ENCODE measurements around the gene PTPRD.

The PTPRD gene

GRCh38 chr9:10260501-10260900 is 352.3 kb downstream of the PTPRD start:
- Histone ChIP-seq H3K9me3 (ENCODE audit: insufficient read depth, low read depth, low read length) (peaks cover 8% of the 10 kb centered on the region), H3K9ac (ENCODE audit: low read length) (no peak overlapping the region), H4K12ac (ENCODE audit: low read depth, low read length) (no peak overlapping the region), H2BK12ac (ENCODE audit: low read length) (no peak overlapping the region), H3K23ac (ENCODE audit: low read length) (no peak overlapping the region), H3K4ac (ENCODE audit: low read depth, low read length) (no peak overlapping the region), H2BK5ac (ENCODE audit: low read depth, low read length, poor library complexity) (no peak overlapping the region), H3K4me3 (ENCODE audit: low read depth, low read length) (no peak overlapping the region), H2BK120ac (ENCODE audit: insufficient read depth, low read length, poor library complexity) (no peak overlapping the region), H3K79me1 (ENCODE audit: low read length) (peaks cover 2% of the 10 kb centered on the region), H3K14ac (ENCODE audit: low read length) (no peak overlapping the region), H3K36me3 (ENCODE audit: control insufficient read depth in 1 of 2, insufficient read depth in 2 of 2, low read length in 2 of 2) (peaks cover 0 to 2% of the 10 kb centered on the region in 2 experiments), H3K27ac (ENCODE audit: low read depth, low read length) (no peak overlapping the region), H4K8ac (ENCODE audit: low read depth, low read length) (no peak overlapping the region), H3K18ac (ENCODE audit: low read length) (no peak overlapping the region), H2AFZ (ENCODE audit: insufficient read depth, low read length, poor library complexity) (no peak overlapping the region), H4K91ac (ENCODE audit: low read depth, low read length) (no peak overlapping the region), H2AK5ac (ENCODE audit: low read length) (no peak overlapping the region), H3K79me2 (ENCODE audit: control insufficient read depth, insufficient read depth, low read length, poor library complexity) (no peaks in the 10 kb centered on the region), H3K4me2 (ENCODE audit: low read length) (no peak overlapping the region), H3K27me3 (ENCODE audit: insufficient read depth, low read length) (no peaks in the 10 kb centered on the region), H3K4me1 (ENCODE audit: control insufficient read depth in 1 of 2, insufficient read depth in 2 of 2, low read length in 2 of 2) (no peaks in the 10 kb centered on the region)
- DNase-seq = no peak
- WGBS (ENCODE audit: extremely low coverage, insufficient coverage, insufficient read length) = no CpG with 5 or more reads among the region's 1 CpG

DNA sequence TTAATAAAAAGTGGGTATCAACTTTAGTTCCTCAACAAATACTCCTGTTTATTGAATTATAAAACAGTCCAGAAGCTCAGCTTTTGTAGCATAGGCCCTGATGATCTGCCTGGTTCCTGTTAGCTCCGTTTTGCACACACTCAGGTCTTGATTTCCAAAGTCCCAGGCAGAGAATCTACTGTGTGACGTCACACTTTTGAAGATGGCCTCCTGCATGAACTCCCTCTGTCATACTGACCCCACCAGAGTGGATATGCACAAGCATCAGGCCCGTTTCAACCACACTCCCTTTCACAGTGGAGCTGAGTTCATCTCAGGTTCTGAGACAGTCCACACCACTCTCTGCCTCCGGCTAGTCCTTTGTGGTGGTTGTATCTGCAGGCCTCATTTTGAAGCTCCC is 353.1 kb downstream of the PTPRD start:
- Histone ChIP-seq H3K14ac (ENCODE audit: low read length) (peak overlapping the region; percentile 70), H3K27ac (ENCODE audit: low read depth, low read length) (no peak overlapping the region), H3K4me3 (ENCODE audit: low read depth, low read length) (no peak overlapping the region), H3K36me3 (ENCODE audit: control insufficient read depth in 1 of 2, insufficient read depth in 2 of 2, low read length in 2 of 2) (peaks cover 0 to 2% of the 10 kb centered on the region in 2 experiments), H4K12ac (ENCODE audit: low read depth, low read length) (no peak overlapping the region), H3K9ac (ENCODE audit: low read length) (no peak overlapping the region), H4K8ac (ENCODE audit: low read depth, low read length) (no peak overlapping the region), H3K79me1 (ENCODE audit: low read length) (peaks cover 2% of the 10 kb centered on the region), H3K18ac (ENCODE audit: low read length) (no peak overlapping the region), H4K91ac (ENCODE audit: low read depth, low read length) (no peak overlapping the region), H3K79me2 (ENCODE audit: control insufficient read depth, insufficient read depth, low read length, poor library complexity) (no peaks in the 10 kb centered on the region), H2AK5ac (ENCODE audit: low read length) (no peak overlapping the region), H2BK12ac (ENCODE audit: low read length) (peak overlapping the region; percentile 91), H3K4me1 (ENCODE audit: control insufficient read depth in 1 of 2, insufficient read depth in 2 of 2, low read length in 2 of 2) (no peaks in the 10 kb centered on the region), H2BK5ac (ENCODE audit: low read depth, low read length, poor library complexity) (no peak overlapping the region), H3K9me3 (ENCODE audit: insufficient read depth, low read depth, low read length) (peaks cover 8% of the 10 kb centered on the region), H3K27me3 (ENCODE audit: insufficient read depth, low read length) (no peaks in the 10 kb centered on the region), H2AFZ (ENCODE audit: insufficient read depth, low read length, poor library complexity) (no peak overlapping the region), H3K4ac (ENCODE audit: low read depth, low read length) (no peak overlapping the region), H2BK120ac (ENCODE audit: insufficient read depth, low read length, poor library complexity) (no peak overlapping the region), H3K4me2 (ENCODE audit: low read length) (no peak overlapping the region), H3K23ac (ENCODE audit: low read length) (no peak overlapping the region)
- WGBS (ENCODE audit: extremely low coverage, insufficient coverage, insufficient read length) = no CpG with 5 or more reads among the region's 4 CpGs
- DNase-seq = no peak

- Histone ChIP-seq H3K4ac (ENCODE audit: low read depth, low read length) (no peak overlapping the region), H3K27ac (ENCODE audit: low read depth, low read length) (no peak overlapping the region), H3K79me2 (ENCODE audit: control insufficient read depth, insufficient read depth, low read length, poor library complexity) (no peaks in the 10 kb centered on the region), H3K4me1 (ENCODE audit: control insufficient read depth in 1 of 2, insufficient read depth in 2 of 2, low read length in 2 of 2) (no peaks in the 10 kb centered on the region), H4K12ac (ENCODE audit: low read depth, low read length) (no peak overlapping the region), H3K4me2 (ENCODE audit: low read length) (no peak overlapping the region), H4K91ac (ENCODE audit: low read depth, low read length) (no peak overlapping the region), H3K23ac (ENCODE audit: low read length) (no peak overlapping the region), H2AK5ac (ENCODE audit: low read length) (no peak overlapping the region), H3K9ac (ENCODE audit: low read length) (no peak overlapping the region), H2BK120ac (ENCODE audit: insufficient read depth, low read length, poor library complexity) (no peak overlapping the region), H3K9me3 (ENCODE audit: insufficient read depth, low read depth, low read length) (peaks cover 1% of the 10 kb centered on the region), H3K36me3 (ENCODE audit: control insufficient read depth in 1 of 2, insufficient read depth in 2 of 2, low read length in 2 of 2) (no peaks in the 10 kb centered on the region), H3K79me1 (ENCODE audit: low read length) (peaks cover 2% of the 10 kb centered on the region), H3K4me3 (ENCODE audit: low read depth, low read length) (no peak overlapping the region), H3K18ac (ENCODE audit: low read length) (no peak overlapping the region), H3K14ac (ENCODE audit: low read length) (no peak overlapping the region), H2AFZ (ENCODE audit: insufficient read depth, low read length, poor library complexity) (no peak overlapping the region), H3K27me3 (ENCODE audit: insufficient read depth, low read length) (no peaks in the 10 kb centered on the region), H4K8ac (ENCODE audit: low read depth, low read length) (no peak overlapping the region), H2BK5ac (ENCODE audit: low read depth, low read length, poor library complexity) (no peak overlapping the region), H2BK12ac (ENCODE audit: low read length) (no peak overlapping the region)
- no CpG with 5 or more reads among the region's 4 CpGs for WGBS (ENCODE audit: extremely low coverage, insufficient coverage, insufficient read length)
- no peak for DNase-seq
These were observed 357.0 kb downstream of the PTPRD start for GRCh38 chr9:10255758-10256157.

DNA sequence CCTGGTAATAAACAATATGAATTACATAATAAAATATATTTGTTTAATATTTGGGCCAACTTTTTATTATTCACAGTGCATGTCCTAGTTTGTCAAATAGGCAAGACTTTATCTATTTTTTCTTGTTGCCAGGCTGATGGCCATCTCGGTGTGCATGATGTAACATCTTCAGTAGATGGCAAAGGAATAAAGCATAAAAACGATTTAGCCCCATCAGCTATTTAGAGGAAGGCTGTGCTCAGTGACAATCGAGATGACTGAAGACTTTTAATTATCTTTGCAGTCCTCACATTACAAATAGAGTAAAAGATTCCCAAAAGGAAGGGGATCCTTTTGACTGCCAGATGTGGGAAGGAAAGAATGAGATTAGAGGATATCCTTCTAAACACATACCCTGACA is 358.5 kb downstream of the PTPRD start:
- H3K4me1 ChIP-seq (ENCODE audit: control insufficient read depth in 1 of 2, insufficient read depth in 2 of 2, low read length in 2 of 2) = no peaks in the 10 kb centered on the region
- H3K4ac ChIP-seq (ENCODE audit: low read depth, low read length) = no peak overlapping the region
- H2BK12ac ChIP-seq (ENCODE audit: low read length) = no peak overlapping the region
- no peaks in the 10 kb centered on the region for H3K27me3 ChIP-seq (ENCODE audit: insufficient read depth, low read length)
- no peak overlapping the region for H4K12ac ChIP-seq (ENCODE audit: low read depth, low read length)
- H3K14ac ChIP-seq (ENCODE audit: low read length) = no peak overlapping the region
- H3K18ac ChIP-seq (ENCODE audit: low read length) = no peak overlapping the region
- WGBS (ENCODE audit: extremely low coverage, insufficient coverage, insufficient read length) = no CpG with 5 or more reads among the region's 3 CpGs
- H3K27ac ChIP-seq (ENCODE audit: low read depth, low read length) = no peak overlapping the region
- H4K8ac ChIP-seq (ENCODE audit: low read depth, low read length) = no peak overlapping the region
- H3K9me3 ChIP-seq (ENCODE audit: insufficient read depth, low read depth, low read length) = no peaks in the 10 kb centered on the region
- no peak for DNase-seq
- no peak overlapping the region for H4K91ac ChIP-seq (ENCODE audit: low read depth, low read length)
- H2BK120ac ChIP-seq (ENCODE audit: insufficient read depth, low read length, poor library complexity) = no peak overlapping the region
- no peak overlapping the region for H2AK5ac ChIP-seq (ENCODE audit: low read length)
- H3K4me2 ChIP-seq (ENCODE audit: low read length) = no peak overlapping the region
- no peak overlapping the region for H2BK5ac ChIP-seq (ENCODE audit: low read depth, low read length, poor library complexity)
- no peak overlapping the region for H3K4me3 ChIP-seq (ENCODE audit: low read depth, low read length)
- H2AFZ ChIP-seq (ENCODE audit: insufficient read depth, low read length, poor library complexity) = no peak overlapping the region
- H3K79me1 ChIP-seq (ENCODE audit: low read length) = no peaks in the 10 kb centered on the region
- no peaks in the 10 kb centered on the region for H3K79me2 ChIP-seq (ENCODE audit: control insufficient read depth, insufficient read depth, low read length, poor library complexity)
- H3K36me3 ChIP-seq (ENCODE audit: control insufficient read depth in 1 of 2, insufficient read depth in 2 of 2, low read length in 2 of 2) = no peaks in the 10 kb centered on the region
- no peak overlapping the region for H3K9ac ChIP-seq (ENCODE audit: low read length)
- no peak overlapping the region for H3K23ac ChIP-seq (ENCODE audit: low read length)
